ENCODE data around the gene ZAR1L.
"Not testable (repeated sequence)": the region's sequence is repeated elsewhere in the genome, so short reads cannot be mapped to it uniquely, and the experiment has no call there.

ZAR1L gene

GRCh38 chr13:32315238-32316027 is at the start of gene ZAR1L, which contains the start of gene BRCA2:
Gene ZAR1L, minus strand, starts transcription at chr13:32315363. Its CDS starts 3,438 bp downstream, at chr13:32311925.
Gene BRCA2, plus strand, starts transcription at chr13:32315508. Its CDS starts 953 bp downstream, at chr13:32316461.
- DNase-seq = peak; percentile 81

DNA sequence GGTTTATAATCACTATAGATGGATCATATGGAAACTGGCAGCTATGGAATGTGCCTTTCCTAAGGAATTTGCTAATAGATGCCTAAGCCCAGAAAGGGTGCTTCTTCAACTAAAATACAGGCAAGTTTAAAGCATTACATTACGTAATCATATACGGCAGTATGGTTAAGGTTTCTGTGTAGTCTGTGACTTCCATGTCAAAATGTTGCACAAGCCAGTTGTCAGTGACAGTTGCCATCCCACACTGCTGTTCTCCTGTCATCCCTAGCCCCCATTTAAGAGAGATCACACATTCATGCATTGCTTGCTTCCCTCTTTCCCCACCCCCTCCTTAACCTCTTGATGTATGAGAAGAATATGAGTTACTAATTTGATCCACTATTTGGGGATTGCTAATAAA is 47.4 kb upstream of the ZAR1L start:
- no peak for DNase-seq

DNA sequence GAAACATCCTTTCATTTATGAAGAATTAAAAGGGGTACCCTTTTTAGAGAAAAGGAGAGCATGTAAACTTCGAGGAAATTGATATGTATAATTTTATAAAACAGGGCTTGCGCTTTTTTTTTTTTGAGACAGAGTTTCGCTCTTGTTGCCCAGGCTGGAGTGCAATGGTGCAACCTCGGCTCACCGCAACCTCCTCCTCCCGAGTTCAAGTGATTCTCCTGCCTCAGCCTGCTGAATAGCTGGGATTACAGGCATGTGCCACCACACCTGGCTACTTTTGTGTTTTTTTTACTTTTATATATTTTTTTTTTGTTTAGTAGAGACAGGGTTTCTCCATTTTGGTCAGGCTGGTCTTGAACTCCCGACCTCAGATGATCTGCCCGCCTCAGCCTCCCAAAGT is 40.8 kb upstream of the ZAR1L start:
- not testable (repeated sequence) for DNase-seq

DNA sequence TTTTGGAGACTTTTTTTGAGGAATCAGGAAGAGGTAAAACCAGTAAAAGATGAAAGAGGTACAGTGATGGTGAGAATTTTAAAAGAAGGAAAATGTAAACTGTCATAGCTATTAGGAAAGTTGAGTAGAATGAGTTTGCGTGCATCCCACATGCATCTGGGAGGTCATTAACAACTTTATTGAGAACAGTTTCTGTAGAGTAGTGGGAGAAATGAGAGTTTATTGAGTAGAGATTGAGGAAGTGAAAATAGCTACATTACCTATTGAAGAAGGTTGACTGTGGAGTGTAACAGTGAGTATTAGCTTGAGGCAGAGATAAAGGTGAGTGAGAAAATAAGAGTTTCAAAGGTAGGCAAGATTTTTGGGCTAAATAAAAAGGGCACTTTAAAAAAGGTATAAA is 38.9 kb upstream of the ZAR1L start:
- no peak for DNase-seq

DNA sequence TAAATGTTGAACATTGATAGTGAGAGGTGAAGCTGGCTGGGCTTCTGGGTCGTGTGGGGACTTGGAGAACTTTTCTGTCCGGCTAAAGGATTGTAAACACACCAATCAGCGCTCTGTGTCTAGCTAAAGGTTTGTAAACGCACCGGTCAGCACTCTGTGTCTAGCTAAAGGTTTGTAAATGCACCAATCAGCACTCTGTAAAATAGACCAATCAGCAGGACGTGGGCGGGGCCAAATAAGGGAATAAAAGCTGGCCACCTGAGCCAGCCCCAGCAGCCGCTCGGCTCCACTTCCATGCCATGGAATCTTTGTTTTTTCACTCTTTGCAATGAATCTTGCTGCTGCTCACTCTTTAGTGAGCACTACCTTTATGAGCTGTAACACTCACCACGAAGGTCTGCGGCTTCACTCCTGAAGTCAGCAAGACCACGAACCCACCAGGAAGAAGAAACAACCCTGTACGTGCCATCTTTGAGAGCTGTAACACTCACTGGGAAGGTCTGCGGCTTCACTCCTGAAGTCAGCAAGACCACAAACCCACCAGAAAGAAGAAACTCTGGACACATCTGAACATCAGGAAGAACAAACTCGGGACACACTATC is 35.8 kb upstream of the ZAR1L start:
- not testable (repeated sequence) for DNase-seq

- no peak for DNase-seq
Observed at GRCh38 chr13:32347651-32348050, 32.5 kb upstream of the ZAR1L start.

GRCh38 chr13:32340914-32341313 is 25.8 kb upstream of the ZAR1L start:
- DNase-seq = no peak

- DNase-seq = no peak
Observed at GRCh38 chr13:32334671-32335070, 19.5 kb upstream of the ZAR1L start.

- no peak for DNase-seq
Observed at GRCh38 chr13:32330441-32330840, 15.3 kb upstream of the ZAR1L start.

GRCh38 chr13:32323912-32324311 is 8.7 kb upstream of the ZAR1L start:
- DNase-seq = no peak

- DNase-seq = no peak
Observed at GRCh38 chr13:32320528-32320927, 5.4 kb upstream of the ZAR1L start.

GRCh38 chr13:32317716-32318465 is 2.7 kb upstream of the ZAR1L start:
- DNase-seq = no peak

DNA sequence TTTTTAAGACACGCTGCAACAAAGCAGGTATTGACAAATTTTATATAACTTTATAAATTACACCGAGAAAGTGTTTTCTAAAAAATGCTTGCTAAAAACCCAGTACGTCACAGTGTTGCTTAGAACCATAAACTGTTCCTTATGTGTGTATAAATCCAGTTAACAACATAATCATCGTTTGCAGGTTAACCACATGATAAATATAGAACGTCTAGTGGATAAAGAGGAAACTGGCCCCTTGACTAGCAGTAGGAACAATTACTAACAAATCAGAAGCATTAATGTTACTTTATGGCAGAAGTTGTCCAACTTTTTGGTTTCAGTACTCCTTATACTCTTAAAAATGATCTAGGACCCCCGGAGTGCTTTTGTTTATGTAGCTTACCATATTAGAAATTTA is 1.3 kb upstream of the ZAR1L start:
- no peak for DNase-seq

DNA sequence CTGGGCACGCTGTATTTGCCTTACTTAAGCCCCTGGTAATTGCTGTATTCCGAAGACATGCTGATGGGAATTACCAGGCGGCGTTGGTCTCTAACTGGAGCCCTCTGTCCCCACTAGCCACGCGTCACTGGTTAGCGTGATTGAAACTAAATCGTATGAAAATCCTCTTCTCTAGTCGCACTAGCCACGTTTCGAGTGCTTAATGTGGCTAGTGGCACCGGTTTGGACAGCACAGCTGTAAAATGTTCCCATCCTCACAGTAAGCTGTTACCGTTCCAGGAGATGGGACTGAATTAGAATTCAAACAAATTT is 821 bp upstream of the ZAR1L start:
- DNase-seq = no peak

DNA sequence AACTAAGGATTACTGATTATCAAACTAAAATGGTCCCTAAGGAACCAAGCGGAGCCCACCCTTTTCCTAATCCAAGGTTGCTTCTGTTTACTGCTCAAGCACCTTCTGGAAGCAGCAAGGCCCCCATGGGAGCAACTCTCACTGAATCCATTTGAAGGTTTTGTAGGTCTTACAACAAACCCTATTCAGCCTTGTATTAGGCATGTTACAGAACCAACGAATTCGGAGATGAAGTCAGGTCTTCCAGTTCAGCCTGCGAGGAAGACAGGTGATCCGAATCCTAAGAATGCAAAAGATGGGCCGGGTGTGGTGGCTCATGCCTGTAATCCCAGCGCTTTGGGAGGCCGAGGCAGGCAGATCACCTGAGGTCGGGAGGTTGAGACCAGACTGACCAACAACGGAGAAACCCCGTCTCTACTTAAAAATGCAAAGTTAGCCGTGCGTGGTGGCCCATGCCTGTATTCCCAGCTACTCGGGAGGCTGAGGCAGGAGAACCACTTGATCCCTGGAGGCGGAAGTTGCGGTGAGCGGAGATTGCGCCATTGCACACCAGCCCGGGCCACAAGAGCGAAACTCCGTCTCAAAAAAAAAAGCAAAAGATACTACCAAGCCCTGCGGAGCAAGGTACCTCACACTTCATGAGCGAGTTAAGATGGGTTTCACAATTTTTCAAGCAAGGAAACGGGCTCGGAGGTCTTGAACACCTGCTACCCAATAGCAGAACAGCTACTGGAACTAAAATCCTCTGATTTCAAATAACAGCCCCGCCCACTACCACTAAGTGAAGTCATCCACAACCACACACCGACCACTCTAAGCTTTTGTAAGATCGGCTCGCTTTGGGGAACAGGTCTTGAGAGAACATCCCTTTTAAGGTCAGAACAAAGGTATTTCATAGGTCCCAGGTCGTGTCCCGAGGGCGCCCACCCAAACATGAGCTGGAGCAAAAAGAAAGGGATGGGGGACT is 609 bp downstream of the ZAR1L start:
- DNase-seq = no peak

DNA sequence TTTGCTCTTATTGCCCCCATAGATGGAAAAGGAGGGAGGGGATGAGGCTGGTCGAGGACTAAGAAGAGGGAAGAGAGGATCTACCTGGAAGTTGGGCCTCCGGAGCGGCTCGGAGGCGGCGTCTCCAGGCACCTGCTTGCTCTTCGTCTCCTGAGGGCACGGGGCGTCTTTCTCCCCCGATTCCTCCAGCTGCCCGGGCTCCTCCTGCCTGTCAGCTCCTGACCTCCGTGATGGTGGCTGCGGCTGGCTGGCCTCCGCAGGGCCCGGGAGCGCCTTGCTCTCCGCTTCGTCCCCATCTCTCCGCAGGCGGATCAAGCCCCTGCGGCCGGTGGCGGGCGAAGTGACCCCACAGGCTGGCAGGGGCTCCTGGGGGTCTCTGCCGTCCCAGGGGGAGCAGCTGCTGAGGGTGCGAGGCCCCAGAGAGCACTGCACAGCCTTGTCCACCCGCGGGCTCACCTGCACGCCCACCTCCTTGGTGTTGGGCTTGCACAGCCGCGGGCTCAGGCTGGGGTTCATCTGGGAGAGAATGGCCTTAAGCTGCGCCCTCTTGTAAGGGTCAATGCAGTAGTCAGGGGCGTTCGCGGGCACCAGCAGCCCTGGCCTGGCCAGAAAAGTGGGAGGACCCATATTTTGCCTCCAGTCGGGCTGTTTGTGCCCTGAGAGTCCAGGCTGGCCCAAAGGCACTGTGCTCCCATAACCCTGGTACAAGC is 3.8 kb downstream of the ZAR1L start:
- DNase-seq = no peak

GRCh38 chr13:32310134-32310706 is 4.9 kb downstream of the ZAR1L start:
- no peak for DNase-seq

GRCh38 chr13:32309312-32310133 is 5.6 kb downstream of the ZAR1L start:
- DNase-seq = no peak

DNA sequence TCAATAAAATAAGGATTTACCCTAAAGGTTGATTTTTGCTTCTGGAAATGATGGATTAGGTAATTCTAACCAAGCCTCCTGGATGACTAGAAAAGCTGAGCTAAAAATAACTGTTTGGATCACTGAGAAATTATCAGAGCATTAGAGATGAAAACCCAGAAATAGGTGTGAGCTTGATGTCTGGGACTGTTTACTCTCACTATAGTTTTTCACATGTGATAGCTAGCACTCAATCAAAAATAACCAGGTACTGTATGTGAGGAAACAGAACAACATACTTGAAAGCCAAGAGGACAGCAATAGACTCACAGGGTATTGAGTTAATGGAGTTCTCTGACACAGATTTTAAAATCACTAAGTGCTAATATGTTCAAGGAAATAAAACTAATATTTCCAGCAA is 9.5 kb downstream of the ZAR1L start:
- no peak for DNase-seq

- no peak for DNase-seq
Observed at GRCh38 chr13:32302461-32302860, 12.7 kb downstream of the ZAR1L start.

DNA sequence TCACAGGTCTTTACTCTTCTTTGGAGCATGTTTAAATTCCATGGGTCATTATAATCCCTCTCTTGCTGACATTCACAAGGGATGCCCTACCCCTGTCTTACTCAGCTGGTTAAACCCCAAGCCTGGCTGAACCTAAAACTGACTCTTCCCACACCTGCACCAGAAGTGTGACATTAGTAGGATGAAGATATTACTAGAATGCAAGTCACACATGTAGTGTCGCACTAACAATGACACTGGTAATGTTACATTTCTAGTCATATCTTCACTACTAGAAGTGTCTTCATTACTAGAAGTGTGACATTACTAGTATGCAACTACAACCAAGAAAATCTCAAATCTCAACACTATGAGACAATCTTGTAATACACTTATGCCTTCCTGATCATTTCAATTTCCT is 14.2 kb downstream of the ZAR1L start:
- DNase-seq = no peak

All from activated effector memory CD4-positive, alpha-beta T cell treated with Interleukin-2 at 50 U/mL for 16 hours (primary cell).